ENCODE results near the gene CTIF. TPM values are rescaled to one million over a fixed set of nuclear protein-coding genes. Genes with fewer than 3 reads are reported as not detected.
"Not testable (repeated sequence)": the region's sequence is repeated elsewhere in the genome, so short reads cannot be mapped to it uniquely, and the experiment has no call there.

Gene CTIF
- total and polyA plus RNA-seq, 11 donors, result 21.2 to 93.0 (median 68.0) TPM

- intact Hi-C loops (cut with DNase I), result loop anchor here in 7 of 10 donors (5.0 to 10.0 kb wide), 9 partner anchors 50 to 460 kb away; partner anchors contain the start of gene SMAD7 (in 1 of the 7)
- Histone ChIP-seq H3K9me3 (no peaks in the 10 kb centered on the region), H3K27me3 (no peaks in the 10 kb centered on the region), H3K4me3 (no peak overlapping the region), H3K27ac (peak overlapping the region in 1 of 12 donors; percentile 88), H3K4me1 (peaks cover 2 to 70% (median 45%) of the 10 kb centered on the region in 12 donors), H3K36me3 (peaks cover 0 to 13% (median 0%) of the 10 kb centered on the region in 9 donors)
- ATAC-seq (no peak), DNase-seq (no peak)
- 90 to 98% (median 93%) methylated on average over 6 of the region's 6 CpGs for WGBS, 4 donors
- TF ChIP-seq CTCF (IDR thresholded peaks at IDR 0.05) (no peak), POLR2A (IDR thresholded peaks at IDR 0.05) (no peak)
These were observed 176.0 kb downstream of the CTIF start for GRCh38 chr18:48714873-48715272.

- Histone ChIP-seq H3K9me3 (no peaks in the 10 kb centered on the region), H3K27me3 (no peaks in the 10 kb centered on the region), H3K4me1 (peaks cover 5 to 71% (median 43%) of the 10 kb centered on the region in 12 donors), H3K27ac (peak overlapping the region in 3 of 12 donors; percentile 5 to 88 (median 18)), H3K4me3 (no peak overlapping the region), H3K36me3 (peaks cover 0 to 13% (median 0%) of the 10 kb centered on the region in 9 donors)
- TF ChIP-seq CTCF (IDR thresholded peaks at IDR 0.05) (no peak), POLR2A (IDR thresholded peaks at IDR 0.05) (no peak)
- intact Hi-C loops (cut with DNase I), result loop anchor here in 5 of 10 donors (10.0 kb wide), 4 partner anchors 49 to 459 kb away; no protein-coding TSS in a partner anchor
- DNase-seq (peak in 1 of 5 donors; percentile 44), ATAC-seq (peak in 3 of 4 donors; percentile 4 to 78 (median 42))
- 78 to 88% (median 85%) methylated on average over 6 to 10 of the region's 10 CpGs for WGBS, 4 donors
These were observed 177.0 kb downstream of the CTIF start for GRCh38 chr18:48715711-48716361.

- intact Hi-C loops (cut with DNase I), result loop anchor here in 5 of 10 donors (10.0 kb wide), 4 partner anchors 48 to 458 kb away; no protein-coding TSS in a partner anchor
- peaks cover 5 to 67% (median 37%) of the 10 kb centered on the region in 12 donors for H3K4me1 ChIP-seq
- DNase-seq, ATAC-seq, H3K27me3 ChIP-seq, H3K27ac ChIP-seq, H3K4me3 ChIP-seq, H3K9me3 ChIP-seq: not testable (repeated sequence)
- H3K36me3 ChIP-seq, result peaks cover 0 to 13% (median 0%) of the 10 kb centered on the region in 9 donors
- WGBS, 4 donors, result 95 to 96% (median 96%) methylated on average over 9 of the region's 9 CpGs
These were observed 178.4 kb downstream of the CTIF start for GRCh38 chr18:48717227-48717626.

- no peaks in the 10 kb centered on the region for H3K9me3 ChIP-seq
- peaks cover 0 to 13% (median 0%) of the 10 kb centered on the region in 9 donors for H3K36me3 ChIP-seq
- no peaks in the 10 kb centered on the region for H3K27me3 ChIP-seq
- H3K27ac ChIP-seq, result no peak overlapping the region
- peaks cover 0 to 56% (median 25%) of the 10 kb centered on the region in 12 donors for H3K4me1 ChIP-seq
- TF ChIP-seq CTCF (IDR thresholded peaks at IDR 0.05) (no peak), POLR2A (IDR thresholded peaks at IDR 0.05) (no peak)
- ATAC-seq (no peak), DNase-seq (no peak)
- 96 to 99% (median 98%) methylated on average over 10 of the region's 10 CpGs for WGBS, 4 donors
- no peak overlapping the region for H3K4me3 ChIP-seq
- intact Hi-C loops (cut with DNase I), result loop anchor here in 5 of 10 donors (10.0 kb wide), 4 partner anchors 46 to 456 kb away; no protein-coding TSS in a partner anchor
These were observed 179.6 kb downstream of the CTIF start for GRCh38 chr18:48718251-48718959.

Data from heart left ventricle (tissue), 16 donors.